Sigmoid colon (tissue), 4 donors: ENCODE results near the gene SNF8.

ENCODE experiments used
- POLR2A ChIP-seq, 2 donors: fragments of 450-650 bp; IDR thresholded peaks; one replicate each; pipeline ENCODE4 v1.6.1; 2016; ENCODE audit warnings: antibody characterized with exemption in 2 of 2, mild to moderate bottlenecking in 2 of 2, moderate library complexity in 2 of 2
- POLR2AphosphoS5 ChIP-seq, 4 donors: sonication (generic); formaldehyde crosslinking; IDR thresholded peaks; one replicate each; pipeline ENCODE4 v1.6.1; 2017; ENCODE audit warnings: antibody characterized with exemption in 4 of 4
- TF ChIP-seq, protein P1 (sequence below), 4 experiments: fragments of 450-650 bp in 3 of 4; fragments of 200-600 bp in 1 of 4; IDR thresholded peaks; one replicate each; pipeline ENCODE4 v1.5.1; 2016 to 2019; ENCODE audit warnings: antibody characterized with exemption in 4 of 4, mild to moderate bottlenecking in 3 of 4, moderate library complexity in 2 of 4

DNA sequence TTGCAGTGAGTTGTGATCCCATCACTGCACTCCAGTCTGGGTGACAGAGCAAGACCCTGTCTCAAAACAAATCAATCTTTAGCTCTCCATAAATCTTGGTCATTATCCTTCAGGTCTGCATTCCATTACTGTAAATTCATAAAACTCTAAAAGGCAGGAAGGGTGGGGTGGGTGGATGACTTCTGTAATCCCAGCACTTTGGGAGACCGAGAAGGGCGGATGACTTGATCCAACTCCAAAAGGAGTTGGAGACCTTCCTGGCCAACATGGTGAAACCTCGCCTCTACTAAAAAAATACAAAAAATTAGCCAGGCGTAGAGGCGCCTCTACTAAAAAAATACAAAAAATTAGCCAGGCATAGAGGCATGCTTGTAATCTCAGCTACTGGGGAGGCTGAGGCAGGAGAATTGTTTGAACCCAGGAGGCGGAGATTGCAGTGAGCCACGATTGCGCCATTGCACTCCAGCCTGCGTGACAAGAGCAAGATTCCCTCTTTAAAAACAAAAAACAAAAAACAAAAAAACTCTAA is 38.6 kb downstream of the SNF8 start:
- TF ChIP-seq, protein P1, sequence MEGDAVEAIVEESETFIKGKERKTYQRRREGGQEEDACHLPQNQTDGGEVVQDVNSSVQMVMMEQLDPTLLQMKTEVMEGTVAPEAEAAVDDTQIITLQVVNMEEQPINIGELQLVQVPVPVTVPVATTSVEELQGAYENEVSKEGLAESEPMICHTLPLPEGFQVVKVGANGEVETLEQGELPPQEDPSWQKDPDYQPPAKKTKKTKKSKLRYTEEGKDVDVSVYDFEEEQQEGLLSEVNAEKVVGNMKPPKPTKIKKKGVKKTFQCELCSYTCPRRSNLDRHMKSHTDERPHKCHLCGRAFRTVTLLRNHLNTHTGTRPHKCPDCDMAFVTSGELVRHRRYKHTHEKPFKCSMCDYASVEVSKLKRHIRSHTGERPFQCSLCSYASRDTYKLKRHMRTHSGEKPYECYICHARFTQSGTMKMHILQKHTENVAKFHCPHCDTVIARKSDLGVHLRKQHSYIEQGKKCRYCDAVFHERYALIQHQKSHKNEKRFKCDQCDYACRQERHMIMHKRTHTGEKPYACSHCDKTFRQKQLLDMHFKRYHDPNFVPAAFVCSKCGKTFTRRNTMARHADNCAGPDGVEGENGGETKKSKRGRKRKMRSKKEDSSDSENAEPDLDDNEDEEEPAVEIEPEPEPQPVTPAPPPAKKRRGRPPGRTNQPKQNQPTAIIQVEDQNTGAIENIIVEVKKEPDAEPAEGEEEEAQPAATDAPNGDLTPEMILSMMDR (IDR thresholded peaks at IDR 0.05) = no peak
- TF ChIP-seq POLR2AphosphoS5 (IDR thresholded peaks at IDR 0.05) = no peak
- no peak for TF ChIP-seq POLR2A (IDR thresholded peaks at IDR 0.05)
